A549 (cell line): ENCODE data around the gene KRT7. TPM values are rescaled to one million over a fixed set of nuclear protein-coding genes. Genes with fewer than 3 reads are reported as not detected.
A peak's percentile ranks its signal among the peaks of the same experiment; 100 is the strongest.

Experiments used
- ATAC-seq, 2 experiments: fragments of 200-7000 bp in 1 of 2; fragments of >200 bp in 1 of 2; cut with Nextera tagmentation in 1 of 2; cut with Tn5 transposase in 1 of 2; 3 replicates each; pipeline versions ENCODE4 v1.8.0 to v1.9.1; 2018 to 2020; ENCODE audit warnings: mild to moderate bottlenecking in 1 of 2, moderate library complexity in 1 of 2
- CTCF ChIA-PET: fragments of 300-600 bp; sonication (Branson Sonifier 250); formaldehyde crosslinking; extraction: SDS; loops from one replicate; lab custom pipeline; 2021; ENCODE audit warnings: antibody characterized with exemption, inconsistent platforms; lab: Yijun Ruan, JAX
- POLR2A ChIA-PET: fragments of 350-600 bp; formaldehyde crosslinking; extraction: SDS; loops from one replicate; lab custom pipeline; 2021; ENCODE audit warnings: antibody characterized with exemption, inconsistent platforms; lab: Yijun Ruan, JAX
- DNase-seq, 2 experiments: peaks; one replicate each; pipeline versions ENCODE4 v3.0.0 to v3.0.0-alpha.2; 2011 to 2016; ENCODE audit warnings: low read depth in 1 of 2, low spot score in 1 of 2
- FAIRE-seq: peaks from 2 replicates; lab custom pipeline; 2011; peaks lifted over from hg19 to GRCh38; lab: Jason Lieb, UNC
- H3K27ac ChIP-seq, 2 experiments: fragments of >200 bp; sonication (Bioruptor Twin); formaldehyde crosslinking; 3 replicates each; pipeline ENCODE4 v1.5.1; 2016 to 2017
- H3K4me1 ChIP-seq: fragments of >200 bp; sonication (Bioruptor Twin); formaldehyde crosslinking; 3 replicates; pipeline ENCODE4 v1.6.1; 2016
- H3K4me2 ChIP-seq: fragments of >200 bp; sonication (Bioruptor Twin); formaldehyde crosslinking; 3 replicates; pipeline ENCODE4 v1.6.1; 2016
- H3K4me3 ChIP-seq: fragments of >200 bp; sonication (Bioruptor Twin); formaldehyde crosslinking; 3 replicates; pipeline ENCODE4 v1.5.1; 2016
- H3K9me3 ChIP-seq: fragments of >200 bp; sonication (Bioruptor Twin); formaldehyde crosslinking; 3 replicates; pipeline ENCODE4 v1.6.1; 2016
- CBX2 ChIP-seq: fragments of 200-600 bp; sonication (generic); IDR thresholded peaks from 2 replicates; pipeline ENCODE4 v1.6.1; 2016; ENCODE audit warnings: low read depth, mild to moderate bottlenecking, borderline replicate concordance
- CHD2 ChIP-seq: fragments of 150-350 bp; IDR thresholded peaks from 2 replicates; pipeline ENCODE4 v1.6.1; 2014; ENCODE audit warnings: low read length; ENCODE audit not compliant: partially characterized antibody
- CHD4 ChIP-seq: fragments of 200-600 bp; sonication (generic); IDR thresholded peaks from 2 replicates; pipeline ENCODE4 v1.6.1; 2016; ENCODE audit warnings: antibody characterized with exemption, mild to moderate bottlenecking, borderline replicate concordance
- EHF ChIP-seq: fragments of 250-450 bp; sonication (Bioruptor Pico); IDR thresholded peaks from 2 replicates; pipeline ENCODE4 v1.5.0; 2020; ENCODE audit warnings: mild to moderate bottlenecking
- EHMT2 ChIP-seq: fragments of 200-600 bp; sonication (generic); IDR thresholded peaks from 2 replicates; pipeline ENCODE4 v1.6.1; 2016; ENCODE audit warnings: antibody characterized with exemption, low read depth, mild to moderate bottlenecking, moderate library complexity
- ESRRA ChIP-seq: fragments of 150-350 bp; IDR thresholded peaks from 2 replicates; pipeline ENCODE4 v1.6.1; 2014; ENCODE audit warnings: mild to moderate bottlenecking, low read length, borderline replicate concordance
- FOSB ChIP-seq: fragments of 250-450 bp; sonication (Bioruptor Pico); IDR thresholded peaks from 2 replicates; pipeline ENCODE4 v1.5.0; 2020; ENCODE audit warnings: mild to moderate bottlenecking, moderate library complexity
- HDAC2 ChIP-seq: fragments of 200-600 bp; sonication (generic); IDR thresholded peaks from 2 replicates; pipeline ENCODE4 v1.6.1; 2016
- HEYL ChIP-seq: fragments of 250-450 bp; sonication (Bioruptor Pico); IDR thresholded peaks from 2 replicates; pipeline ENCODE4 v1.8.0; 2021; ENCODE audit warnings: mild to moderate bottlenecking, moderate library complexity
- HOXA7 ChIP-seq: fragments of 250-450 bp; sonication (Bioruptor Pico); IDR thresholded peaks from 2 replicates; pipeline ENCODE4 v1.5.0; 2020; ENCODE audit warnings: mild to moderate bottlenecking, moderate library complexity
- HOXB13 ChIP-seq: fragments of 250-450 bp; sonication (Bioruptor Pico); IDR thresholded peaks from 2 replicates; pipeline ENCODE4 v1.5.0; 2020; ENCODE audit warnings: low read depth, mild to moderate bottlenecking, moderate library complexity
- HOXB5 ChIP-seq: fragments of 250-450 bp; sonication (Bioruptor Pico); IDR thresholded peaks from 2 replicates; pipeline ENCODE4 v1.5.0; 2020; ENCODE audit warnings: mild to moderate bottlenecking, moderate library complexity
- KDM1A ChIP-seq: fragments of 200-600 bp; sonication (generic); IDR thresholded peaks from 2 replicates; pipeline ENCODE4 v1.6.1; 2016; ENCODE audit warnings: low read depth, mild to moderate bottlenecking
- NFE2L2 ChIP-seq: fragments of 150-350 bp; conservative IDR thresholded peaks from 2 replicates; pipeline ENCODE4 v1.6.1; 2014; ENCODE audit warnings: low read length
- NPAS2 ChIP-seq: fragments of 250-450 bp; sonication (Bioruptor Pico); IDR thresholded peaks from 2 replicates; pipeline ENCODE4 v1.8.0; 2022; ENCODE audit warnings: mild to moderate bottlenecking, moderate library complexity, borderline replicate concordance
- NR3C1 ChIP-seq: fragments of >200 bp; sonication (Bioruptor Twin); formaldehyde crosslinking; IDR thresholded peaks from 3 replicates; pipeline ENCODE4 v1.6.1; 2017
- POLR2A ChIP-seq: IDR thresholded peaks from 2 replicates; pipeline ENCODE4 v1.6.1; 2012; ENCODE audit warnings: mild to moderate bottlenecking, low read length
- POLR2AphosphoS2 ChIP-seq: conservative IDR thresholded peaks from 2 replicates; pipeline ENCODE4 v1.6.1; 2012; ENCODE audit warnings: low read length, improper control_type of control experiment, inconsistent platforms
- RCOR1 ChIP-seq: fragments of 150-350 bp; IDR thresholded peaks from 2 replicates; pipeline ENCODE4 v1.6.1; 2014; ENCODE audit warnings: antibody characterized with exemption, low read length, low read depth
- RFX5 ChIP-seq: fragments of 450-650 bp; IDR thresholded peaks from 2 replicates; pipeline ENCODE4 v1.7.1; 2014; ENCODE audit warnings: antibody characterized with exemption, mild to moderate bottlenecking, moderate library complexity
- SMC3 ChIP-seq: fragments of >200 bp; sonication (Bioruptor Twin); formaldehyde crosslinking; IDR thresholded peaks from 3 replicates; pipeline ENCODE4 v1.6.1; 2018; ENCODE audit warnings: inconsistent platforms
- SREBF2 ChIP-seq: fragments of 450-650 bp; IDR thresholded peaks from 2 replicates; pipeline ENCODE4 v1.6.1; 2014; ENCODE audit warnings: mild to moderate bottlenecking, moderate library complexity
- ZC3H11A ChIP-seq: fragments of 450-650 bp; IDR thresholded peaks from 2 replicates; pipeline ENCODE4 v1.6.1; 2014; ENCODE audit warnings: antibody characterized with exemption, mild to moderate bottlenecking
- ZNF302 ChIP-seq: fragments of 250-450 bp; sonication (Bioruptor Pico); IDR thresholded peaks from 2 replicates; pipeline ENCODE4 v1.9.0; 2021; ENCODE audit warnings: inconsistent platforms, mild to moderate bottlenecking, moderate library complexity
- ZSCAN20 ChIP-seq: fragments of 250-450 bp; sonication (Bioruptor Pico); IDR thresholded peaks from 2 replicates; pipeline ENCODE4 v1.8.0; 2022; ENCODE audit warnings: mild to moderate bottlenecking, moderate library complexity
- WGBS: methylation state at CpG from one replicate; pipeline ENCODE4 v1.1.6; 2017; ENCODE audit errors: missing lambda C conversion rate; 5-methylcytosine and 5-hydroxymethylcytosine counted together
- polyA plus RNA-seq, 4 experiments: library from polyadenylated mRNA; depleted of rRNA in 3 of 4; stranded (reverse); fragments of >200 nt; fragmentation: RNase III in 1 of 4; extraction: RNeasy Plus Mini Kit Qiagen cat#74134 plus additional on column Dnase treatment in 1 of 4; gene quantifications; 2 replicates in 3 of 4; 3 replicates in 1 of 4; pipeline ENCODE4 v1.2.3, GENCODE V29; 2011 to 2017
- TF ChIP-seq, protein P1 (sequence below): fragments of 450-650 bp; IDR thresholded peaks from 2 replicates; pipeline ENCODE4 v1.6.1; 2014; ENCODE audit warnings: antibody characterized with exemption
- TF ChIP-seq, protein P2 (sequence below): IDR thresholded peaks from 2 replicates; pipeline ENCODE4 v1.6.1; 2012
- TF ChIP-seq, protein P3 (sequence below): fragments of 250-450 bp; sonication (Bioruptor Pico); IDR thresholded peaks from 2 replicates; pipeline ENCODE4 v1.5.0; 2020; ENCODE audit warnings: low read depth, mild to moderate bottlenecking, moderate library complexity
- TF ChIP-seq, protein P4 (sequence below): fragments of >200 bp; sonication (Bioruptor Twin); formaldehyde crosslinking; IDR thresholded peaks from 3 replicates; pipeline ENCODE4 v1.5.1; 2016
- TF ChIP-seq, protein P5 (sequence below): fragments of 200-600 bp; sonication (generic); IDR thresholded peaks from 2 replicates; pipeline ENCODE4 v1.6.1; 2016; ENCODE audit warnings: antibody characterized with exemption, mild to moderate bottlenecking, moderate library complexity
- TF ChIP-seq, protein P6 (sequence below): fragments of 150-350 bp; IDR thresholded peaks from 2 replicates; pipeline ENCODE4 v1.6.1; 2014; ENCODE audit warnings: low read depth, mild to moderate bottlenecking, low read length
- TF ChIP-seq, protein P7 (sequence below): fragments of >200 bp; sonication (Bioruptor Twin); formaldehyde crosslinking; IDR thresholded peaks from 3 replicates; pipeline ENCODE4 v1.6.1; 2016

Gene KRT7
- polyA plus RNA-seq, 2 of the 4 experiments (the other 2 are of a cell fraction) = 2,623 to 3,055 TPM

DNA sequence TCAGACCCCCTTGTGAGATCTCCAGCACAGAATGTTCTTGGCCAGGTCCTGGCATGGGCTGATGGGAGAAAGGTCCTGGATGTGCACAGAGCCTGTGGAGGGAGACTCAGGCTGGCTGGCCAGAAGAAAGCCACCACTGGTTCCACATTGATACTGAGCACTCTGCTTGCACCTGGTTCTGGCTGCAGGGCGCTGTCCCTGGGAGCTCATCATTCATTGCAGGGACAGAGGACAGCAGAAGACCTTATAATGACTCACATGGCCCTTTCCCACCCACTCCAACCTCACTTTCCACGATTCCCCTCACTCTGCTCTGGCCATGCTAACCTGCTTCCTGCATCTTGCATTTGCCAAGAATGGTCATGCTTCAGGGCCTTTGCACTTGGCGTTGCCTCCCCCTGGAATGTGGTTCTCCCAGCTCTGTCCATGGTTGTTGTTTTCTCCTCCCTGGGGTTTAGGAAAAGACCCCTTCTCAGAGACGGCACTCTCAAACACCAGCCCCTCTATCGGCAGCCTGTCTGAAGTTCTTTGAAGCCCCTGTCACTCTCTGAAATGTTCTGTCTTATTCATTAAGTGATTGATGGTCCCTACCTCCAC, 10.3 kb downstream of the KRT7 start:
- Histone ChIP-seq H3K4me1 (peaks cover 100% of the 10 kb centered on the region), H3K27ac (peak overlapping the region; percentile 92 to 97), H3K4me2 (peak overlapping the region; percentile 99), H3K9me3 (no peaks in the 10 kb centered on the region), H3K4me3 (peak overlapping the region; percentile 11; the same call in 1 of the 3 replicates)
- TF ChIP-seq, protein P1, sequence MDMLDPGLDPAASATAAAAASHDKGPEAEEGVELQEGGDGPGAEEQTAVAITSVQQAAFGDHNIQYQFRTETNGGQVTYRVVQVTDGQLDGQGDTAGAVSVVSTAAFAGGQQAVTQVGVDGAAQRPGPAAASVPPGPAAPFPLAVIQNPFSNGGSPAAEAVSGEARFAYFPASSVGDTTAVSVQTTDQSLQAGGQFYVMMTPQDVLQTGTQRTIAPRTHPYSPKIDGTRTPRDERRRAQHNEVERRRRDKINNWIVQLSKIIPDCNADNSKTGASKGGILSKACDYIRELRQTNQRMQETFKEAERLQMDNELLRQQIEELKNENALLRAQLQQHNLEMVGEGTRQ = no peak
- no peak for TF ChIP-seq RFX5
- no peak for TF ChIP-seq KDM1A
- no peak for TF ChIP-seq NPAS2 (CRISPR knock-in tag)
- no peak for TF ChIP-seq HOXB13 (CRISPR knock-in tag)
- TF ChIP-seq, protein P2, sequence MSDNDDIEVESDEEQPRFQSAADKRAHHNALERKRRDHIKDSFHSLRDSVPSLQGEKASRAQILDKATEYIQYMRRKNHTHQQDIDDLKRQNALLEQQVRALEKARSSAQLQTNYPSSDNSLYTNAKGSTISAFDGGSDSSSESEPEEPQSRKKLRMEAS = no peak
- TF ChIP-seq, protein P3, sequence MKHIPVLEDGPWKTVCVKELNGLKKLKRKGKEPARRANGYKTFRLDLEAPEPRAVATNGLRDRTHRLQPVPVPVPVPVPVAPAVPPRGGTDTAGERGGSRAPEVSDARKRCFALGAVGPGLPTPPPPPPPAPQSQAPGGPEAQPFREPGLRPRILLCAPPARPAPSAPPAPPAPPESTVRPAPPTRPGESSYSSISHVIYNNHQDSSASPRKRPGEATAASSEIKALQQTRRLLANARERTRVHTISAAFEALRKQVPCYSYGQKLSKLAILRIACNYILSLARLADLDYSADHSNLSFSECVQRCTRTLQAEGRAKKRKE (CRISPR knock-in tag) = no peak
- TF ChIP-seq SREBF2 = no peak
- TF ChIP-seq HOXB5 (CRISPR knock-in tag) = peak; percentile 25; the same call in 1 of the 2 replicates
- TF ChIP-seq RCOR1 = no peak
- TF ChIP-seq ESRRA = no peak
- TF ChIP-seq, protein P4, sequence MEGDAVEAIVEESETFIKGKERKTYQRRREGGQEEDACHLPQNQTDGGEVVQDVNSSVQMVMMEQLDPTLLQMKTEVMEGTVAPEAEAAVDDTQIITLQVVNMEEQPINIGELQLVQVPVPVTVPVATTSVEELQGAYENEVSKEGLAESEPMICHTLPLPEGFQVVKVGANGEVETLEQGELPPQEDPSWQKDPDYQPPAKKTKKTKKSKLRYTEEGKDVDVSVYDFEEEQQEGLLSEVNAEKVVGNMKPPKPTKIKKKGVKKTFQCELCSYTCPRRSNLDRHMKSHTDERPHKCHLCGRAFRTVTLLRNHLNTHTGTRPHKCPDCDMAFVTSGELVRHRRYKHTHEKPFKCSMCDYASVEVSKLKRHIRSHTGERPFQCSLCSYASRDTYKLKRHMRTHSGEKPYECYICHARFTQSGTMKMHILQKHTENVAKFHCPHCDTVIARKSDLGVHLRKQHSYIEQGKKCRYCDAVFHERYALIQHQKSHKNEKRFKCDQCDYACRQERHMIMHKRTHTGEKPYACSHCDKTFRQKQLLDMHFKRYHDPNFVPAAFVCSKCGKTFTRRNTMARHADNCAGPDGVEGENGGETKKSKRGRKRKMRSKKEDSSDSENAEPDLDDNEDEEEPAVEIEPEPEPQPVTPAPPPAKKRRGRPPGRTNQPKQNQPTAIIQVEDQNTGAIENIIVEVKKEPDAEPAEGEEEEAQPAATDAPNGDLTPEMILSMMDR = no peak
- TF ChIP-seq, protein P5, sequence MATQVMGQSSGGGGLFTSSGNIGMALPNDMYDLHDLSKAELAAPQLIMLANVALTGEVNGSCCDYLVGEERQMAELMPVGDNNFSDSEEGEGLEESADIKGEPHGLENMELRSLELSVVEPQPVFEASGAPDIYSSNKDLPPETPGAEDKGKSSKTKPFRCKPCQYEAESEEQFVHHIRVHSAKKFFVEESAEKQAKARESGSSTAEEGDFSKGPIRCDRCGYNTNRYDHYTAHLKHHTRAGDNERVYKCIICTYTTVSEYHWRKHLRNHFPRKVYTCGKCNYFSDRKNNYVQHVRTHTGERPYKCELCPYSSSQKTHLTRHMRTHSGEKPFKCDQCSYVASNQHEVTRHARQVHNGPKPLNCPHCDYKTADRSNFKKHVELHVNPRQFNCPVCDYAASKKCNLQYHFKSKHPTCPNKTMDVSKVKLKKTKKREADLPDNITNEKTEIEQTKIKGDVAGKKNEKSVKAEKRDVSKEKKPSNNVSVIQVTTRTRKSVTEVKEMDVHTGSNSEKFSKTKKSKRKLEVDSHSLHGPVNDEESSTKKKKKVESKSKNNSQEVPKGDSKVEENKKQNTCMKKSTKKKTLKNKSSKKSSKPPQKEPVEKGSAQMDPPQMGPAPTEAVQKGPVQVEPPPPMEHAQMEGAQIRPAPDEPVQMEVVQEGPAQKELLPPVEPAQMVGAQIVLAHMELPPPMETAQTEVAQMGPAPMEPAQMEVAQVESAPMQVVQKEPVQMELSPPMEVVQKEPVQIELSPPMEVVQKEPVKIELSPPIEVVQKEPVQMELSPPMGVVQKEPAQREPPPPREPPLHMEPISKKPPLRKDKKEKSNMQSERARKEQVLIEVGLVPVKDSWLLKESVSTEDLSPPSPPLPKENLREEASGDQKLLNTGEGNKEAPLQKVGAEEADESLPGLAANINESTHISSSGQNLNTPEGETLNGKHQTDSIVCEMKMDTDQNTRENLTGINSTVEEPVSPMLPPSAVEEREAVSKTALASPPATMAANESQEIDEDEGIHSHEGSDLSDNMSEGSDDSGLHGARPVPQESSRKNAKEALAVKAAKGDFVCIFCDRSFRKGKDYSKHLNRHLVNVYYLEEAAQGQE = peak; percentile 47; the same call in 1 of the 2 replicates
- no peak for TF ChIP-seq HOXA7
- peak; percentile 88 for TF ChIP-seq POLR2AphosphoS2
- no peak for TF ChIP-seq EHMT2
- no peak for TF ChIP-seq ZSCAN20 (CRISPR knock-in tag)
- peak; percentile 7; the same call in 1 of the 2 replicates for TF ChIP-seq ZNF302
- TF ChIP-seq FOSB (CRISPR knock-in tag) = no peak
- TF ChIP-seq, protein P6, sequence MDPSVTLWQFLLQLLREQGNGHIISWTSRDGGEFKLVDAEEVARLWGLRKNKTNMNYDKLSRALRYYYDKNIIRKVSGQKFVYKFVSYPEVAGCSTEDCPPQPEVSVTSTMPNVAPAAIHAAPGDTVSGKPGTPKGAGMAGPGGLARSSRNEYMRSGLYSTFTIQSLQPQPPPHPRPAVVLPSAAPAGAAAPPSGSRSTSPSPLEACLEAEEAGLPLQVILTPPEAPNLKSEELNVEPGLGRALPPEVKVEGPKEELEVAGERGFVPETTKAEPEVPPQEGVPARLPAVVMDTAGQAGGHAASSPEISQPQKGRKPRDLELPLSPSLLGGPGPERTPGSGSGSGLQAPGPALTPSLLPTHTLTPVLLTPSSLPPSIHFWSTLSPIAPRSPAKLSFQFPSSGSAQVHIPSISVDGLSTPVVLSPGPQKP = no peak
- TF ChIP-seq SMC3 = no peak
- no peak for TF ChIP-seq NFE2L2
- TF ChIP-seq ZC3H11A = no peak
- no peak for TF ChIP-seq HEYL (CRISPR knock-in tag)
- TF ChIP-seq POLR2A = no peak
- no peak for TF ChIP-seq HDAC2
- TF ChIP-seq CHD4 = no peak
- no peak for TF ChIP-seq EHF
- TF ChIP-seq, protein P7, sequence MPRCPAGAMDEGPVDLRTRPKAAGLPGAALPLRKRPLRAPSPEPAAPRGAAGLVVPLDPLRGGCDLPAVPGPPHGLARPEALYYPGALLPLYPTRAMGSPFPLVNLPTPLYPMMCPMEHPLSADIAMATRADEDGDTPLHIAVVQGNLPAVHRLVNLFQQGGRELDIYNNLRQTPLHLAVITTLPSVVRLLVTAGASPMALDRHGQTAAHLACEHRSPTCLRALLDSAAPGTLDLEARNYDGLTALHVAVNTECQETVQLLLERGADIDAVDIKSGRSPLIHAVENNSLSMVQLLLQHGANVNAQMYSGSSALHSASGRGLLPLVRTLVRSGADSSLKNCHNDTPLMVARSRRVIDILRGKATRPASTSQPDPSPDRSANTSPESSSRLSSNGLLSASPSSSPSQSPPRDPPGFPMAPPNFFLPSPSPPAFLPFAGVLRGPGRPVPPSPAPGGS = no peak
- no peak for TF ChIP-seq NR3C1
- no peak for TF ChIP-seq CHD2
- TF ChIP-seq CBX2 = no peak
- POLR2A ChIA-PET = interaction anchor here (0.6 to 18.5 kb wide), 9 partner anchors 10 to 713 kb away, joined by 3 to 383 read pairs (median 5); partner anchors contain the start of genes KRT7 and KRT86
- peak in 1 of 2 experiments; percentile 61 for DNase-seq
- ATAC-seq = peak in 1 of 2 experiments; percentile 1; a peak in 3 of 6 replicates
- CTCF ChIA-PET = interaction anchor here (0.5 to 14.8 kb wide), 15 partner anchors 8 to 637 kb away, joined by 3 to 321 read pairs (median 13); partner anchors contain the start of genes KRT7 and KRT86
- peak; percentile 43 for FAIRE-seq
- WGBS = 16% methylated on average over 5 of the region's 5 CpGs
